ENCODE measurements around the gene HPCAL1.
A peak's percentile ranks its signal among the peaks of the same experiment; 100 is the strongest.

The HPCAL1 gene

DNA sequence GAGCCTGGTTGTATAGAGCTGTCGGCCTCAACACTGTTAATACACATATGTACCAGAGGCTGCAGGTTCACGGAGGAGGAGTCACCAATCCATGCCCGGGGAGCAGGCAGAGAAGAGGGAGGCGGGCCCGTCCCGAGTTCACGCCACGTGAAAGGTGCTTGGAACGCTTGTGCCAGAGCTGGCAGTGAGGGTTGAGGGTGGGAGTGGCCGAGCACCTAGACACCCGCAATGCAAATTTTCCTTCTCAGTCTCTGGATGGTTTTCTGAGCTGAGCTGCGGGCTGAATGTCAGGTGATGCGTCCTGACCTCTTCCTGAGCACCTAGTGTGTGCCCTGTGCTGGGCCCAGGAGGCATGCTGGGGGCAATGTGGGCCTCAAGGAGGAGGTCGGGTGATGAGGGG lies 93.2 kb downstream of the HPCAL1 start:
- Histone ChIP-seq H3K4me3 (ENCODE audit: severe bottlenecking) (no peak overlapping the region), H3K27ac (ENCODE audit: poor library complexity, severe bottlenecking) (no peak overlapping the region), H3K36me3 (ENCODE audit: low read depth) (no peaks in the 10 kb centered on the region; the same call in 1 of the 2 replicates), H3K9me3 (ENCODE audit: severe bottlenecking) (no peaks in the 10 kb centered on the region), H3K27me3 (ENCODE audit: insufficient read depth, poor library complexity, severe bottlenecking) (no peaks in the 10 kb centered on the region), H3K4me1 (ENCODE audit: insufficient read depth, poor library complexity, severe bottlenecking) (no peaks in the 10 kb centered on the region)
- TF ChIP-seq, protein P1, sequence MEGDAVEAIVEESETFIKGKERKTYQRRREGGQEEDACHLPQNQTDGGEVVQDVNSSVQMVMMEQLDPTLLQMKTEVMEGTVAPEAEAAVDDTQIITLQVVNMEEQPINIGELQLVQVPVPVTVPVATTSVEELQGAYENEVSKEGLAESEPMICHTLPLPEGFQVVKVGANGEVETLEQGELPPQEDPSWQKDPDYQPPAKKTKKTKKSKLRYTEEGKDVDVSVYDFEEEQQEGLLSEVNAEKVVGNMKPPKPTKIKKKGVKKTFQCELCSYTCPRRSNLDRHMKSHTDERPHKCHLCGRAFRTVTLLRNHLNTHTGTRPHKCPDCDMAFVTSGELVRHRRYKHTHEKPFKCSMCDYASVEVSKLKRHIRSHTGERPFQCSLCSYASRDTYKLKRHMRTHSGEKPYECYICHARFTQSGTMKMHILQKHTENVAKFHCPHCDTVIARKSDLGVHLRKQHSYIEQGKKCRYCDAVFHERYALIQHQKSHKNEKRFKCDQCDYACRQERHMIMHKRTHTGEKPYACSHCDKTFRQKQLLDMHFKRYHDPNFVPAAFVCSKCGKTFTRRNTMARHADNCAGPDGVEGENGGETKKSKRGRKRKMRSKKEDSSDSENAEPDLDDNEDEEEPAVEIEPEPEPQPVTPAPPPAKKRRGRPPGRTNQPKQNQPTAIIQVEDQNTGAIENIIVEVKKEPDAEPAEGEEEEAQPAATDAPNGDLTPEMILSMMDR (IDR thresholded peaks at IDR 0.05; ENCODE audit: poor library complexity, severe bottlenecking) = no peak
- ATAC-seq (ENCODE audit: low read depth) = no peak
- no peak for DNase-seq (ENCODE audit: low spot score)

DNA sequence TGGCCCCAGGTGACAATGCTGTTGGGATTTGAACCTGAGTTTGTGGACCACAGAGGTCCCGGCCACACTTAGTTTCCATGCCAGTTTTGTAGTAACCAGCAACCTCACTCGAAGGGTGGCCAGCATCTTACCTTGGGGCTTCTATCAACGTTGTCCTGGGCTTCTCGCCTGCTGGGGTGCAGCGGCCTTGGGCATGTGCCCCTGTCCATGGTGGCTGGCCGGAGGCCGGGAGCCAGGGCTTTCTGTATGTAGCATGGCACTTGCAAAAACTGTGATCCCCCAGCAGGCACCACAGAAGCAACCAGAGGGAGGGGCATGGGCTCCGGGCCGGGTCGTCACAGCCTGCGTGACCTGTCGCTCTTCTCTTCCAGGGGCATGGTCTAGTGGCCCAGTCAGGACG lies 93.8 kb downstream of the HPCAL1 start:
- no peaks in the 10 kb centered on the region; the same call in 1 of the 2 replicates for H3K36me3 ChIP-seq (ENCODE audit: low read depth)
- peaks cover 3% of the 10 kb centered on the region for H3K4me1 ChIP-seq (ENCODE audit: insufficient read depth, poor library complexity, severe bottlenecking)
- no peaks in the 10 kb centered on the region for H3K9me3 ChIP-seq (ENCODE audit: severe bottlenecking)
- H3K4me3 ChIP-seq (ENCODE audit: severe bottlenecking) = no peak overlapping the region
- ATAC-seq (ENCODE audit: low read depth) = no peak
- no peaks in the 10 kb centered on the region for H3K27me3 ChIP-seq (ENCODE audit: insufficient read depth, poor library complexity, severe bottlenecking)
- TF ChIP-seq, protein P1 (IDR thresholded peaks at IDR 0.05; ENCODE audit: poor library complexity, severe bottlenecking) = no peak
- DNase-seq (ENCODE audit: low spot score) = peak; percentile 51
- no peak overlapping the region for H3K27ac ChIP-seq (ENCODE audit: poor library complexity, severe bottlenecking)

DNA sequence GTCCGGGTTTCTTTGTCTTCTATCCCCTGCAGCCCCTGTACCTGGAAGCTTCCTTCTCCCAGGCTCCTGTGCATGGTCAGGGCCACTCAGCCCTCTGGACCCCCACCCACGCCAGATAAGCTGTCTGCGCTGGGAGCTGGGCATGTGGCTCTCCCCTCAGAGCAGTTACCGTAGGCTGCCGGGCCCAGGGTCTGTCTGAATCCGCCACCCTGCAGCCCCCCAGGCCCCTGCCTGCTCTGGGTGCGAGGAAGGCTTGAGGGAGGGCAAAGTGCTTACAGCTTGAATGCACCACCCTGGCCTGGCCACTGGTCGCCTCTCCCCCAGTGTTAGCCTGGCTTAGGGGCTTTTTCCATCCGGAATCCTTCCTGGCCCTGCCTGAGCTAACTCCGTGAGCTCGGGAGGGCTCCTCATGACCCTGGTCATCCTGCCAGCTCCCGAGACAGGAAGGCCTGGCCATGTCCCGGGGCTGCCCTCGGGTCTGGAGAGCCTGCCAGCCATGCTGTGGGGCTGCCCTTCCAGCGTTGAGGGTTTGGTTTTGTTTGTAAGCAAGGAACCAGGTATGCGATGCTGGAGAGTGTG lies 94.7 kb downstream of the HPCAL1 start:
- Histone ChIP-seq H3K4me1 (ENCODE audit: insufficient read depth, poor library complexity, severe bottlenecking) (peaks cover 12% of the 10 kb centered on the region), H3K27ac (ENCODE audit: poor library complexity, severe bottlenecking) (no peak overlapping the region)
- ATAC-seq (ENCODE audit: low read depth) = no peak

DNA sequence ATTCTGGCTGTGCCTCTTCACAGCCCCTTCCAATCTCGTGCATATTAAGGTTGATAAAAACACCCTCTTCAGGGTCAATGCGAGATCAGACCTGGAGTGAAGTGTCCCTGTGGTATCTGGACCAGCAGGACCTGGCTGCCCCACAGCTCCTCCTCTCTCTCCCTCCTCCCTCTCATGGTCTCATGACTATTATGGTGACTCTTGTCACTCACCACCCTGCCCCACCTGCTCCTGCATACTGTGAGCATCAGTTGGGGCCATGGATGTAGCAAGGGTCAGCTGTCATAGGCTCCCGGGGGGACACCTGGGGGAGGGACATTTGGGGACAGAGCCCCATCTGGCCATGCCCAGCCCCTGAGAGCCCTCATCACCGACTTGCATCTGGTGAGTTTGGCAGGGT lies 95.2 kb downstream of the HPCAL1 start:
- no peaks in the 10 kb centered on the region; the same call in 1 of the 2 replicates for H3K36me3 ChIP-seq (ENCODE audit: low read depth)
- H3K9me3 ChIP-seq (ENCODE audit: severe bottlenecking) = no peaks in the 10 kb centered on the region
- peaks cover 13% of the 10 kb centered on the region for H3K4me1 ChIP-seq (ENCODE audit: insufficient read depth, poor library complexity, severe bottlenecking)
- TF ChIP-seq, protein P1 (IDR thresholded peaks at IDR 0.05; ENCODE audit: poor library complexity, severe bottlenecking) = no peak
- H3K4me3 ChIP-seq (ENCODE audit: severe bottlenecking) = no peak overlapping the region
- DNase-seq (ENCODE audit: low spot score) (no peak), ATAC-seq (ENCODE audit: low read depth) (no peak)
- no peaks in the 10 kb centered on the region for H3K27me3 ChIP-seq (ENCODE audit: insufficient read depth, poor library complexity, severe bottlenecking)
- H3K27ac ChIP-seq (ENCODE audit: poor library complexity, severe bottlenecking) = no peak overlapping the region

More for the DNA sequence above, 94.7 kb downstream of the HPCAL1 start:
- DNase-seq (ENCODE audit: low spot score) = no peak
- Histone ChIP-seq H3K9me3 (ENCODE audit: severe bottlenecking) (no peaks in the 10 kb centered on the region), H3K36me3 (ENCODE audit: low read depth) (no peaks in the 10 kb centered on the region; the same call in 1 of the 2 replicates), H3K4me3 (ENCODE audit: severe bottlenecking) (no peak overlapping the region), H3K27me3 (ENCODE audit: insufficient read depth, poor library complexity, severe bottlenecking) (no peaks in the 10 kb centered on the region)
- TF ChIP-seq, protein P1 (IDR thresholded peaks at IDR 0.05; ENCODE audit: poor library complexity, severe bottlenecking) = no peak

DNA sequence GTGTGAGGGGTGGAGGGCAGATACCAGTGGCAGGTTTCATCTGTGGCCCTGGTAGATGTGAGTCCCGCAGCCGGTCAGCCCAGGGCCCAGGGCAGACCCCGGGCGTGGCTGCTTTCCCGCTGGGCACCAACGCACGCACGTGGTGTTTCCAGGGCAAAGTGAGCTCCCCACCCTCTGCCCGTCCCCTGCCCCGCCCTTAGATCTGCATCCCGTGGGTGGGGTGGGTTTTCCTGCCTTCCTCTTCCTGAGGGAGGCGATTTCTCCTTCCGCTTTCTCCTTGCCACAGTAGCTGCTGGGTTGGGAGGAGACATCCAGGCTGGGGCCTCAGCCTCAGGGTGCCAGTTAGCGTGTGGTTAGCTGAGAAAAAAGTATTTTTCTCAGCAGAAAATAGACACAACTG lies 95.8 kb downstream of the HPCAL1 start:
- no peak overlapping the region for H3K4me3 ChIP-seq (ENCODE audit: severe bottlenecking)
- TF ChIP-seq, protein P1 (IDR thresholded peaks at IDR 0.05; ENCODE audit: poor library complexity, severe bottlenecking) = no peak
- H3K9me3 ChIP-seq (ENCODE audit: severe bottlenecking) = no peaks in the 10 kb centered on the region
- H3K4me1 ChIP-seq (ENCODE audit: insufficient read depth, poor library complexity, severe bottlenecking) = peaks cover 13% of the 10 kb centered on the region
- no peaks in the 10 kb centered on the region for H3K27me3 ChIP-seq (ENCODE audit: insufficient read depth, poor library complexity, severe bottlenecking)
- H3K36me3 ChIP-seq (ENCODE audit: low read depth) = no peaks in the 10 kb centered on the region; the same call in 1 of the 2 replicates
- no peak overlapping the region for H3K27ac ChIP-seq (ENCODE audit: poor library complexity, severe bottlenecking)
- no peak for DNase-seq (ENCODE audit: low spot score)
- no peak for ATAC-seq (ENCODE audit: low read depth)
